HUDEP-2 (cell line): ENCODE results near the gene GCDH.
"Not testable (repeated sequence)": the region's sequence is repeated elsewhere in the genome, so short reads cannot be mapped to it uniquely, and the experiment has no call there.

Experiments
- DNase-seq, 76 experiments: peaks; one replicate each; lab custom pipeline; 2025; ENCODE audit not compliant: unreplicated experiment in 76 of 76; lab: John Stamatoyannopoulos, UW

GCDH gene

DNA sequence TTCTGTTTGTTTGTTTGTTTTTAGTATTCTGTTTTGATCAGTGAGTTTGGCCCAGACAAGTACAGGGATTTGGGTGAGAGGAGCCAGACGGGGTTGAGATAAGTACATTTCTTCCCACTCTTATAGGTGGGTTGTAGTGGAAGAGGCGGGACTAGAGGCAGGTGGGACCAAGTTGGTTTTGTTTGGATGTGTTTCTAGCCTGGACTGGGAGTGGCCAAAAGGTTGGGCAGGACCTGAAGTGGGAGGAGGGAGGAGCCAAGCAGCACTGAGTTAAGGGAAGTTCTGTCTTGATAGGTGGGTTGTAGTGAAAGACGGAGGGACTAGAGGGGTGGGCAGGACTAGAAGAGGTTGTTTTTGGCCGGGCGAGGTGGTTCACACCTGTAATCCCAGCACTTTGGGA, 18.7 kb upstream of the GCDH start:
- DNase-seq = peak in 10 of 76 experiments; percentile 6 to 39 (median 22)

DNA sequence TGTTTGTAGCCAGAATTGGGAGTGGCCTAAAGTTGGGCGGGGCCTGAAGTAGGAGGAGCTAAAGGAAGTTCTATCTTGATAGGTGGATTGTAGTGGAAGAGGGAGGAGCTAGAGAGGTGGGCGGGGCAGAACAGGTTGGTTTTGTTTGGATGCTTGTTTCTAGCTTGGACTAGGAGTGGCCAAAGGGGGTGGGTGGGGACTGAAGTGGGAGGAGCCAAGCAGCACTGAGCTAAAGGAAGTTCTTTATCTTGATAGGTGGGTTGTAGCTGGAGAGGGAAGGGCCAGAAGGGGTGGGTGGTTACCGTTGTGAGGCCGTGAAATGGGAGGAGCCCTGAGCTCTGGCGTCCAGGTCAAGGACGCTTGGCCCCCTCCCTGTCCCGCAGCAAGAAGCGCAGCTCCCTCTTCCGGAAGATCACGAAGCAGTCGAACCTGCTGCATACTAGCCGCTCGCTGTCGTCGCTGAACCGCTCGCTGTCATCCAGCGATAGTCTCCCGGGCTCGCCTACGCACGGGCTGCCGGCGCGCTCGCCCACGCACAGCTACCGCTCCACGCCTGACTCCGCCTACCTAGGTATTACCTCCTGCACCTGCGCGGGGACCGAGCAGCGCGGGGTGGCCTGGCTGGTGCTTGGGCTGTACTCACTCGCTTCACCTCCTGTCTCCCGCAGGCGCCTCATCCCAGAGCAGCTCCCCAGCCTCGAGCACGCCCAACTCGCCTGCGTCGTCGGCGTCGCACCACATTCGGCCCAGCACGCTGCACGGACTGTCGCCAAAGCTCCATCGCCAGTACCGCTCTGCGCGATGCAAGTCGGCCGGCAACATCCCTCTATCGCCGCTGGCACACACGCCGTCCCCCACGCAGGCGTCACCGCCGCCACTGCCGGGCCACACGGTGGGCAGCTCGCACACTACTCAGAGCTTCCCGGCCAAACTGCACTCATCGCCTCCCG, 17.7 kb upstream of the GCDH start:
- DNase-seq = peak in 58 of 76 experiments; percentile 13 to 83 (median 62)

DNA sequence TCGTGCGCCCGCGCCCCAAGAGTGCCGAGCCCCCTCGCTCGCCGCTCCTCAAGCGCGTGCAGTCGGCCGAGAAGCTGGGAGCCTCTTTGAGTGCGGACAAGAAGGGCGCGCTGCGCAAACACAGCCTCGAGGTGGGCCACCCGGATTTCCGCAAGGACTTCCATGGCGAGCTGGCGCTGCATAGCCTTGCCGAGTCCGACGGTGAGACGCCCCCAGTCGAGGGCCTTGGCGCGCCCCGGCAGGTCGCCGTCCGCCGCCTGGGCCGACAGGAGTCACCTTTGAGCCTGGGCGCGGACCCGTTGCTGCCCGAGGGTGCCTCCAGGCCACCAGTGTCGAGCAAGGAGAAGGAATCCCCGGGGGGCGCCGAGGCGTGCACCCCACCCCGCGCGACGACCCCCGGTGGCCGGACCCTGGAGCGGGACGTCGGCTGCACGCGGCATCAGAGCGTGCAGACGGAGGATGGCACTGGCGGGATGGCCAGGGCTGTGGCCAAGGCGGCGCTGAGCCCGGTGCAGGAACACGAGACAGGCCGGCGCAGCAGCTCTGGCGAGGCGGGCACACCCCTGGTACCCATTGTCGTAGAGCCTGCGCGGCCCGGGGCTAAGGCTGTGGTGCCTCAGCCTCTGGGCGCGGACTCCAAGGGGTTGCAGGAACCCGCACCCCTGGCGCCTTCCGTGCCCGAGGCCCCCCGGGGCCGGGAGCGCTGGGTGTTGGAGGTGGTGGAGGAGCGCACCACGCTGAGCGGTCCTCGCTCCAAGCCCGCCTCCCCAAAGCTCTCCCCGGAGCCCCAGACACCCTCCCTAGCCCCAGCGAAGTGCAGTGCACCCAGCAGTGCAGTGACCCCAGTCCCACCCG, 16.8 kb upstream of the GCDH start:
- no peak for DNase-seq

DNA sequence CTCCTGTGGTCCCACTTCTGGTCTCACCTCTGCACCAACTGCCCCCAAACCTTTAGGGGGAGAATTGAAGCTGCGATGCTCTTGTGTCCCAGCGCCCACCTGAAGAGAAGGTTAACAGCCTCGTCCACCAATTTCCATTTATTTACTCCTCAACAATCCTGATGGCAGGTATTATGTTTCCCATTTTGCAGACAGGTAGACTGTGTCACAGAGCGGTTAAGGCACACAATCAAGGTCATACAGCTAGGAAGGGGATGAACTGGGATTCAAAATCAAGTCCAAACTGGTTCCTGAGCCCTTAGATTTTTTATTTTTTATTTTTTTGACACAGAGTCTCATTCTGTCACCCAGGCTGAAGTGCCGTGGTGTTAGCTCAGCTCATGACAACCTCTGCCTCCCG, 15.9 kb upstream of the GCDH start:
- no peak for DNase-seq

DNA sequence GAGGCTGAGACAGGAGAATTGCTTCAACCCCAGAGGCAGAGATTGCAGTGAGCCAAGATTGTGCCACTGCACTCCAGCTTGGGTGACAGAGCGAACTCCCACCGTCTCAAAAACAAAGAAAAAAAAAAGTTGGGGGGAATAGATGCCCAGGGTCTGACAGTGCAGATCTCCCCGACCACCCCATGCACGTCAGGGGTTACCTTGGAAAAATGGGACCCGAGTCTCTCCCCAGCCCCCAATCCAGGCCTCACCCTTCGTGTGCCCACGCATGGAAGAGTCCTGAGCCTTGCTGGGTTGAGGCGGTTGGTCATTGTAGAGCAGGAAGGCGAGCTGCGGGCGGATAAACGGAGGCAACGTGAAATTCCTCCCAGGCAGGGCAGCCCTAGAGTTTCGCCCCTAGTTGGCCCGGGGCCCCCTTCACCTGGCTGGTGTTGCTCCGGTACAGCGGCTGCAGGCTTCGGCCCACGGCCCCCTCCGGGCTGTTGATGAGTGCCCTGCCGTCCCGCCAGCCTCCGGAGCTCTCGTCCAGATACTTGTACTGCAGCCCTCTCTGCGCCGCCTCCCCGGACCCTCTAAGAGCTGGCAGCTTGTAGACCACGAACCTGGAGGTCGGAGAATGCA, 10.3 kb upstream of the GCDH start:
- DNase-seq = peak in 17 of 76 experiments; percentile 14 to 69 (median 35)

DNA sequence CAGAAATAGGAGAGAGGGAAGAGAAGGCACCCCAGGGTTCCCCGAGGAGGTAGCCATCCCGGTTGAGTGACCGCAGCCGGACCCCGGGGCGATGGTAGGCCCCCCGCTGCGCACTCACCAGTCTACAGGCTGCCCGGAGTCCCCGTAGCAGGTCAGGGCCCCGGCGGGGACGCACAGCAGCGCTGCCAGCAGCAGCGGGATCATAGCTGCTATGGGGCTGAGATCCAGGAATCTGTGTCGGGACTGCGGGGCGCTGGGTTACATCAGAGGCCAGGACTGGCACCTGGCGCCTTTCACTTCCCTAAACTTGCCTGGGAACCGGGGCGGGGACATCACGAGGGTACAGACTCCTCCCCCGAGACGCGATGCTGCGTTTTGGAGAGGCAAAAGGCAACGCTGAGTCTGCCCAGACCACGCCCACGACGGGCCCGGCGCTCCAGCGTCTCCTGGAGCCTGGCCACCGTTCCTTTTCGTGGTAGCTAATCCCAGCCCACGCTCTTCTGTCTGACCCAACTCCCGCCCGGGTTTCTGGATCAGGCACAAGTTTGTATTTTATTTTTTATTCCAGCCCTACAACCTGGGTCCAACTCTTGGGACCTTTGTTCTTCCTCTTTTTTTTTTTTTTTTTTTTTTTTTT, 9.7 kb upstream of the GCDH start, which contains the start of gene DNASE2:
Gene DNASE2, minus strand, starts transcription at position 278 of the 637 bp plus-strand sequence. Its CDS starts 74 bp downstream, at position 204.
- peak in 75 of 76 experiments; percentile 72 to 99 (median 98) for DNase-seq

DNA sequence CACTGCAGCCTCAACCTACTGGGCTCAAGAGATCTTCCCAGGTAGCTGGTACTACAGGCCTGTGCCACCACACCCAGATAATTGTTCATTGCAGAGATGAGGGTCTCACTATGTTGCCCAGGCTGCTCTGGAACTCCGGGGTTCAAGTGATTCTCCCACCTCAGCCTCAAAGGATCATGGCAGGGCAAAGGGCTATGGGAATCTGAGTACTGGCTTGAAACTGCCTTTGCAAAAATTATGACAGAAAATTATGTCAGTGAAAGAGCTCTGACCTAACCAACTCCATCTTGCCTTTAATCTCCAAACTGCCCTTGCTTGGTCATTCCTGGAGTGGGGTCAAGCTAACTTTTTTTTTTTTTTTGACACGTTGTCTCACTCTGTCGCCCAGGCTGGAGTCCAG, 8.4 kb upstream of the GCDH start:
- DNase-seq = peak in 12 of 76 experiments; percentile 17 to 57 (median 31)

DNA sequence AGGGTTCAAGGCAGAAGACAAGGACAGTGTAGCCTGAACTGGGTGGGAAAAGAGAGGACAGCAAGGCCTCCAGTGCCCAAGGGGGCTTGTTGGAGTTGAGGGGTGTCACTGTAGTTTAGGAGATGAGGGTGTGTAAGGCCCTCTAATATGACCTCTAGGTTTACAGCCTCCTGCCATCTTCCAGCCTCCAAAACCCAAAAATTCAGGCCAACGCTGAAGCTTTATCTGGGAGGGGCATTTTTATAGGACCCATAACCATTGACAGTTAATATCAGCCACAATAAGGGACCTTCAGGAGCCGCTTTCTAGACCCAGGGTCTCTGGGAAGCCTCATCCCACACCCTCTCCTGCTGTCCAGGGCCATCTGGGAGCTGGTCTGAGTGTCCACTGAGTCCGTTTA, 6.8 kb upstream of the GCDH start:
- DNase-seq = peak in 9 of 76 experiments; percentile 20 to 69 (median 54)

DNA sequence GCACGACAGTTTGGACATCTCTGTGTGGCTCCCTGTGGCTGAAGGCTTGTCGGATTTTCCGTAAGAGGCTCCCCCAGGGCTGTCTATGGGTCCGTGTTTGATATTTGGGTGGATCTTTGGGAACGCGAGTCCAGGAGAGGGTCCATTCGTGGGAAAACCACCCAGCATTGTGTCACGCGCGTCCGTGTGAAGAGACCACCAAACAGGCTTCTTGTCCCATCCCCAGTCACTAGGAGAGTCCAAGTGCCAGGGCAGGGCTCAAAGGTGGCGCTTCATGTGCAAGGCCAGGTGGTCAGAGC, 6.4 kb upstream of the GCDH start:
- peak in 1 of 76 experiments; percentile 60 for DNase-seq

DNA sequence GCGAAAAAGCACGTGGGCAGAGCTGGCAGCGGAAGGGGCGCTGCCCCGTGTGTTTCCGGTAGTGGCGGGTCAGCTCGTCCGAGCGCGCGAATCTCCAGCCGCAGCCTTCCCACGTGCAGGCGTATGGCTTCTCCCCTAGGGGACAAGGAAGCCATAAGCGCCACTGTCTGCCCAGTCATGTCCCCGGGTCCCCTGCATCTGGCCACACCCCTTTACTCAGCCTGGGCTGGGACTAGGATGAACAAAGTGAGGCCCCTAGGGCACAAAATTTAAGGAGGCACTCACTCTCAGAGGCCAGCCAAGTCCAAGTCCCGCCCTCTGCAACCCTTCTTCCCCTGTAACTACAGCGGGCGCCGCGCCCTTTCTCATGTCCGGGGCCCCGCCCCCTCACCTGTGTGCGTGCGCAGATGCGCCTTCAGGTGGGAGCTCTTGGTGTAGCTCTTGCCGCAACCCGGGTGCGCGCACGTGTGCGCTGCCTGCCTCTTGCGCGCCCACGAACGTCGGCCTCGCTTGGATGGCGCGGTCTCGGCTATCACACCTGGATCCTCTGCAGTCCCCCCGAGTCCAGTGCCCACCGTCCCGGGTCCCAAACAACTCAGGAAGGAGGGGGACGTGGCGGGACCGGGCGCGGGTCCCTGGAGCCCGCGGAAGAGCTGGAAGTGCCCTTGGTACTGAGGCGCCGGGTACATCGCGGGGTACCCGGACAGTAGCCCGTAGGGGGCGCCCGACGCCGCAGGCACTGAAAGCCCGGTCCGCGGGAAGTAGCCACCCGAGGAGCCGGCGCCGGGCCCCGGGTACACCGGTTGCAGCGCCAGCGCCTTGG, 5.8 kb upstream of the GCDH start:
- DNase-seq = peak in 75 of 76 experiments; percentile 61 to 98 (median 94)

DNA sequence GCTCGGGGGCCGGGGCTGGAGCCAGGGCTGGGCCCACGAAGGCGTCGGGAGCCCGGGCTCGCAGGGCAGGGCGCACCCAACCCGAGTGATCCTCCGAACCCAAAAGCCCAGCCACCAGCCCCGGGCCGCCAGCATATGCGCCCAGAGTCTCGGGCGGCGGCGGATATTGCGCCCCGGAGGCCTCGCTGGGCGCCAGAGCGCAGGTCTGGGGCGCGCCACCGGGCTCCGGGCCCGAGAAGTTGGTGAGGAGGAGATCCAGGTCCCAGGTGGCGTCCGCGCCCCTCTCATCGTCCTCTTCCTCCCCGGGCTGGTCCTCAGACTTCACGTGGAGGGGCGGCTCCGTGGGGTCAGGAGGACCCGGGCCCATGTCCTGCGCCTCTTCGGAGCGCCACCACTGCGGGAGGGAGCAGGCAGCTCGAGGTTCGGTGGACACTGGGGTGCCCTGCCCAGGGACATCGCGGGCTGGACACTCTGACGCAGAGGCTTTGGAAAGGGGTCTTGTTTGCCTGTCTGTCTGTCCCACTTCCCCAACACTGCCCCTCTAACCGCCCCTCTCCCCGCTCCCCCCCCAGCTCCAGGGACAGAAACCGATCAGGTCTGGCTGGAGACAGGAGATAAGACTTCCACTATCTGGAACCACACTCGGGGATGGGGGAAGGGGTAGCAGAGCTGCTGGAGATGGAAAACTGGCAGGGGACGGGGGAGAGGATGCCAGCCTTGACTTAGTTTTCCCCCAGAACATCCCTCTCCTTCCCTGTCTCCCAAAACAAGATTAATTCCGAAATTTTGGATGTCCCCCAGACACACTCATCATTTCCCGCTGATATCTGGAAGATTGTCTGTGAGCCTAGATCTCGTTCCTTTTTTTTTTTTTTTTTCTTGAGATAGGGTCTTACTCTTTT, 5.0 kb upstream of the GCDH start:
- peak in 73 of 76 experiments; percentile 39 to 94 (median 84) for DNase-seq

DNA sequence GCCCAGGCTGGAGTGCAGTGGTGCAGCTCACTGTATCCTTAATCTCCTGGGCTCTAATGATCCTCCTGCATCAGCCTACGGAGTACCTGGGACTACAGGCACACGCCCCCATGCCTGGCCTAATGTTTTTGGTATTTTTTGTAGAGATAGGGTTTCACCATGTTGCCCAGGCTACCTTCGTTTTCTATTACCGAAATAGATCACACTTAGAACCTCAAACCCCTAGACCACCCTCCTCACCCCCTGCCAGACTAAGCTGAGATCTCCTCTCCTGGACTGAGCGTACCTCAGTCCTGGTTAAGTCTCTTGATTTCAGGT, 4.3 kb upstream of the GCDH start:
- peak in 7 of 76 experiments; percentile 33 to 65 (median 57) for DNase-seq

DNA sequence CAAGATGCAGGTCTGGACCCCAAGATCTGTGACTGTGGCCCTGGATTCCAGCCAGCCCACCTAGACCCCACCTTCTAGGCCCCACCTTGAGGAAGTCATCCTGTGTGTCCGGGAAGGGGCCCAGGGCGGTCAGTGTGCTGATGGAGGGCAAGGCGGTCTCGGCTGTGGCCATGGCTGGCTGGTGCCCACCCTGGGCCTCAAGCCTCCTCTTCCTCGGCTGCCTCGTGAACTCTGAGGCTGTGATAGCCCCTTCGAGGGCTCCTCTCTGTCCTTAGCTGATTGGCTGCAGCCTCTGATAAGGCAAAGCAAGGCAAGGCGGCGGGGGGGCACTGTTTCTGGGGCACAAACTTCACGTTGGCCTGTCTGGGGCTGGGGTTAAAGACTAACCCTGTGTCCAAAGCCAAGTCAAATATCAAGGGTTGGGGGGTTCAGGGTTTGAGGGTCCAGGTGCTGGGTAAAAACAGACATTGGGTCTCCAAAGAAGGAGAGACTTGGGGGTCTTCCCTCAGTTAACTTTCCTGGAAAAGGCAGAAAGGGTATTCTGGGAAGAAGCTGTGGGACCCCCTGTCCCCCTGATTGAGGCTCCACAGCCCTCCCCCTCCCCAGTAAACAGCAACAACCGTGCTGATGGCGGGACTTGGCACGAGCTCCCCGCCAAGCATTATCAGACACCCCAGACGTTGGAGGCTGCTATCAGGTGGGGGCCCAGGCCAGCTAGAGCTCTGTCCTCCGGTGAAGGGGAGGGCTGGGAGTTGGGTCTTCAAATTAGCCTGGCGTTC, 3.8 kb upstream of the GCDH start, which contains the start of gene KLF1:
Gene KLF1, minus strand, starts transcription at position 233 of the 779 bp plus-strand sequence. Its CDS starts 61 bp downstream, at position 172.
- peak in 74 of 76 experiments; percentile 76 to 99 (median 95) for DNase-seq

DNA sequence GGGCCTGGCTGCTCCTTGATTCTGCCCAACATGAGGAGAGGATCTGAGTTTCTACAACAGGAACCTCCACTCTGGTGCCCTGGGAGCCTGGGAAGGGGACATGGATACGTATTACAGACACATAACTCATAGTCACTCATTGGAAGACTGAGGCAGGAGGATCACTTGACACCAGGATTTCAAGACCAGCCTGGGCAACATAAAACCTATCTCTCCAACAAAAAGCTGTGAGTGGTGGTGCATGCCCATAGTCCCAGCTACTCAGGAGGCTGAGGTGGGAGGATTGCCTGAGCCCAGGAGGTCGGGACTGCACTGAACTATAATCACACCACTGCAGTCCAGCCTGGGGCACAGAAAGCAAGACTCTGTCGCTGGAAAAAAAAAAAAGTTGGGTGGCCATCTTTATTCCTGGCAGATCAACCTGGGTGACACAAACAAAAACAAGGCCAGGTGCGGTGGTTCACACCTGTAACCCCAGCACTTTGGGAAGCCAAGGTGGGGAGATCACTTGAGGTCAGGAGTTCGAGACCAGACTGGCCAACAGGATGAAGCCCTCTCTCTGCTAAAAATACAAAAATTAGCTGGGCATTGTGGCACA, 2.9 kb upstream of the GCDH start:
- DNase-seq = peak in 17 of 76 experiments; percentile 9 to 67 (median 50)

DNA sequence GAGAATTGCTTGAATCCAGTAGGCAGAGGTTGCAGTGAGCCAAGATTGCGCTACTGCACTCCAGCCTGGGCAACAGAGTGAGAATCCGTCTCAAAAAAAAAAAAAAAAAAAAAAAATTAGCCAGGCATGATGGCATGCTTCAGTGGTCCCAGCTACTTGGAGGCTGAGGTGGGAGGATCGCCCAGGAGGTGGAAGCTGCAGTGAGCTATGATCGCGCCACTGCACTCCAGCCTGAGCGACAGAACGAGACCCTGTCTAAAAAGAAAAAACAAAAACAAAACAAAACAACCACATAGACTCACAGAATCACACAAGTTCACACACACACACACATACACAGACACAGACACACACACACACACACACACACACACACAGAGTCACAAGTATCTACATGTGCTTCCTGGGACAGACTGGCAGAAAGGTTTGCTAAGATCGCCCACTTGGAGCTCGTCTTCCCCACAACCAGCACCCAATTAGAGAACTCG, 617 bp upstream of the GCDH start:
- not testable (repeated sequence) for DNase-seq

DNA sequence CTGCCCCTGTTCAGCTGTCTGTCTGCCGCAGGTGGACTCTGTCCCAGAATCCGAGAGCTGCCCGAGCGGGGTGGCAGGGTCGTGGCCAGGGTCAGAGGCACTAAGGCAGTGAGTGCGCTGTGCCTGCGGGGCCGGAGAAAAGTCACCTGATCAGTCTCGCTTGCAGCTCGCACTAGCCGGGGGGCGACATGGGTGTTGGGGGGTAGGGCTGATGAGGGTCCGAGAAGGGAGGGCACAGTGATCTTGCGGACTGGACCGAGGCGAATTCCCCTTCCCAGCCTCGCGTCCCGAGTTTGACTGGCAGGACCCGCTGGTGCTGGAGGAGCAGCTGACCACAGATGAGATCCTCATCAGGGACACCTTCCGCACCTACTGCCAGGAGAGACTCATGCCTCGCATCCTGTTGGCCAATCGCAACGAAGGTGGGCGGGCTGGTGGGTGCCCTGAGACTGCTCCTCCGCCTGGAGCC, 627 bp downstream of the GCDH start:
- DNase-seq = peak in 2 of 76 experiments; percentile 14 to 24

DNA sequence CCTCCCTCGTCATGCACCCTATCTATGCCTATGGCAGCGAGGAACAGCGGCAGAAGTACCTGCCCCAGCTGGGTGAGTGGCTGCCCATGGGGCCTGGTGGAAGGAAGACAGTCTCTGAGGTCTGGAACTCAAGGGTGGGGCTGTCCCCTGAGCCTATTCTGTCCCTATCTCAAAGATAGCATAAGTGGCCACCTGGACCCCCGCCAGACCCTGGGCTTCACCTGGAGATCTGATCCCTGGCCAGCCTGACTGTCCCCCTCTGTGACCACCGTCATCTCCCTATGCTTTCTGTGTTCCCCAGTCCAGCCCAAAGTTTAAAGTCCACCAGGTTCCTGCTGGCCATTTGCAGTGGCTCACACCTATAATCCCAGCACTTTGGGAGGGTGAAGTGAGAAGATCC, 2.6 kb downstream of the GCDH start:
- DNase-seq = no peak
